ENCODE data around the gene KSR1.
A peak's percentile ranks its signal among the peaks of the same experiment; 100 is the strongest.

Gene KSR1

GRCh38 chr17:27514595-27515413 lies 58.6 kb downstream of the KSR1 start:
- no peak for DNase-seq (ENCODE audit: low read depth)

- DNase-seq (ENCODE audit: low read depth), result no peak
Measured at GRCh38 chr17:27518048-27518447, 61.8 kb downstream of the KSR1 start.

GRCh38 chr17:27518545-27519521 lies 62.6 kb downstream of the KSR1 start:
- DNase-seq (ENCODE audit: low read depth), result no peak

GRCh38 chr17:27519550-27519949 lies 63.3 kb downstream of the KSR1 start:
- no peak for DNase-seq (ENCODE audit: low read depth)

GRCh38 chr17:27520491-27521185 lies 64.4 kb downstream of the KSR1 start:
- no peak for DNase-seq (ENCODE audit: low read depth)

GRCh38 chr17:27521281-27522027 lies 65.2 kb downstream of the KSR1 start:
- DNase-seq (ENCODE audit: low read depth), result no peak

- no peak for DNase-seq (ENCODE audit: low read depth)
Measured at GRCh38 chr17:27522028-27522635, 65.9 kb downstream of the KSR1 start.

- no peak for DNase-seq (ENCODE audit: low read depth)
Measured at GRCh38 chr17:27523712-27524111, 67.5 kb downstream of the KSR1 start.

GRCh38 chr17:27524594-27524993 lies 68.3 kb downstream of the KSR1 start:
- DNase-seq (ENCODE audit: low read depth), result no peak

GRCh38 chr17:27525316-27525715 lies 69.1 kb downstream of the KSR1 start:
- DNase-seq (ENCODE audit: low read depth), result no peak

- DNase-seq (ENCODE audit: low read depth), result no peak
Measured at GRCh38 chr17:27525836-27526603, 69.8 kb downstream of the KSR1 start.

- no peak for DNase-seq (ENCODE audit: low read depth)
Measured at GRCh38 chr17:27526604-27527002, 70.4 kb downstream of the KSR1 start.

GRCh38 chr17:27529230-27529796 lies 73.1 kb downstream of the KSR1 start:
- no peak for DNase-seq (ENCODE audit: low read depth)

- no peak for DNase-seq (ENCODE audit: low read depth)
Measured at GRCh38 chr17:27530764-27531391, 74.6 kb downstream of the KSR1 start.

- DNase-seq (ENCODE audit: low read depth), result no peak
Measured at GRCh38 chr17:27531469-27531961, 75.3 kb downstream of the KSR1 start.

- peak; percentile 70 for DNase-seq (ENCODE audit: low read depth)
Measured at GRCh38 chr17:27532269-27533263, 76.3 kb downstream of the KSR1 start.

- peak; percentile 92 for DNase-seq (ENCODE audit: low read depth)
Measured at GRCh38 chr17:27533874-27534815, 77.9 kb downstream of the KSR1 start.

All from non-pigmented ciliary epithelial cell (primary cell).